ENCODE measurements around the gene DNAJC15.
"Not testable (repeated sequence)": the region's sequence is repeated elsewhere in the genome, so short reads cannot be mapped to it uniquely, and the experiment has no call there.

Gene DNAJC15

DNA sequence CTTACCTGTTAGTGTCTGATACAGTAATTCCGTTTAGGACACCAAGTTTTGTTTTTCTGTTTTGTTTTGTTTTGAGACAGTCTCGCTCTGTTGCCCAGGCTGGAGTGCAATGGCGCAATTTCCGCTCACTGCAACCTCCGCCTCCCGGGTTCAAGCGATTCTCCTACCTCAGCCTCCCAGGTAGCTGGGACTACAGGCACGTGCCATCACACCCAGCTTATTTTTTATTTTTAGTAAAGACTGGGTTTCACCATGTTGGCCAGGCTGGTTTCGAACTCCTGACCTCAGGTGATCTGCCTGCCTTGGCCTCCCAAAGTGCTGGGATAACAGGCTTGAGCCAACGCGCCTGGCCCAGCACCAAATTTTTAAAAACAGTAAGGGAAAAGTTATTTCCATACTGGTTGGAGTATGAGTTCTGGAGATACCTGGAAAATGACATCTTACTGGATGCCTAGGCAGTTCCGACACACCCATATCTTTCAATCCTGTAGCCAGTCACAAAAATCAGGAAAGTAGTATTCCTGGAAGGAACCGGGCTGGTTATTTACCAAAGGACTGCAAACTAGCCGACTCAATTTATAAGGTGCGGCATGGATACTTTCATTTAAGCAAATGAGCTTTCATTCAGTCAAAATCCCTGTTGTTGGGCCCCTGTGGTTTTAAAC, 32.0 kb upstream of the DNAJC15 start:
- H3K36me3 ChIP-seq (ENCODE audit: insufficient read depth, low read length); H3K9me3 ChIP-seq (replicated peaks; ENCODE audit: low read length); H3K27me3 ChIP-seq (ENCODE audit: control insufficient read depth, insufficient read depth, low read length): not testable (repeated sequence)
- Histone ChIP-seq H3K9ac (ENCODE audit: low read depth, low read length) (peak overlapping the region; percentile 90), H3K4me3 (ENCODE audit: low read length) (peak overlapping the region; percentile 79), H3K4me1 (ENCODE audit: control insufficient read depth, insufficient read depth, low read length) (peaks cover 29% of the 10 kb centered on the region), H3K4me2 (ENCODE audit: low read length) (peak overlapping the region; percentile 92)

DNA sequence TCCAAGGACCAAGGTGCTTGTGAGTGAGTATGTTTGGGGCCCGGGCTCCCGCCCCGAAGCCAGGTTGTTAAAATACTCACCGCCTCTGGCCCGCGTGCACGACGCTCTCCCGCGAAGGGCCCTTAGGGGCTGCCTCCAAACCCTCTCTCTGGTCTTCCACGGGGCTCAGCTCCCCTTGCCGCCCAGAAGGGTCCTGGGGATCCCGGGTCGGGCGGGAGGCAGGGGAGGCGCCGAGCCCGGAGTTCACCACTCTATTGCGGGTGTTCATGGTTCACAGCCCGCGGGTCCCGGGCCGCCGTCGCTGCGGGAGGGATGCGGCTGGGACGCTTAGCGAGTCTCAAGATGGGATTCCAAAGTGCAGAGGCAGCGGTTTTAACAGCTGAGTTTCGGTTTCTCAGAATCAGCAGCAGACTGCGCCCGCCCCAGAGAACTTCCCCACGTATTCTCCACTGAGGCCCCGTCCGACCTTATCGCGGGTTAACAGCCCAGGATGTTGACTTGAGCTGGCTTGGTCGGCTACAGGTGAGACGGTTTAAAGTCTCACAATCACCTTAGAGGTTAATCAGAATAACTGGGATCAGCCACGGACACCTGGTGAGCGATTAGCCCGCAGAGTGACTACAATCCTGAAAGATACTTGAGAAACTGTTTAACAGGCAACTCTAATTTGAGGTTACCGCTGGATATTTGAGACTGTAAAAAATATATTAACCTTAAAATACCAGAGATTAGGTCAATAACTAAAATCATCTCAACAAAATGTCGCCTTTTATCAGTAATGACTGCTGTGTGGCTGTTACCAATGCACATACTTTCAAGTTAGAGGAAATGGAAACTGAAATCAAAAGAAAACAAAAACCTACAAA, 31.3 kb upstream of the DNAJC15 start, which contains the start of gene EPSTI1:
TSS of gene EPSTI1 (minus strand) at position 344 of the 866 bp plus-strand sequence. CDS start at position 268, 76 bp downstream.
- peak within 1 kb of the TSS; percentile 92 for H3K4me2 ChIP-seq (ENCODE audit: low read length)
- no peaks in the 10 kb centered on the region for H3K9me3 ChIP-seq (replicated peaks; ENCODE audit: low read length)
- peaks cover 35% of the 10 kb centered on the region for H3K4me1 ChIP-seq (ENCODE audit: control insufficient read depth, insufficient read depth, low read length)
- peak within 1 kb of the TSS; percentile 90 for H3K9ac ChIP-seq (ENCODE audit: low read depth, low read length)
- H3K36me3 ChIP-seq (ENCODE audit: insufficient read depth, low read length), result no peaks in the 10 kb centered on the region
- no peaks in the 10 kb centered on the region for H3K27me3 ChIP-seq (ENCODE audit: control insufficient read depth, insufficient read depth, low read length)
- H3K4me3 ChIP-seq (ENCODE audit: low read length), result peak within 1 kb of the TSS; percentile 79

- H3K4me1 ChIP-seq (ENCODE audit: control insufficient read depth, insufficient read depth, low read length), result peaks cover 41% of the 10 kb centered on the region
- H3K9ac ChIP-seq (ENCODE audit: low read depth, low read length), result peak overlapping the region; percentile 90
- peak overlapping the region; percentile 92 for H3K4me2 ChIP-seq (ENCODE audit: low read length)
- H3K27me3 ChIP-seq (ENCODE audit: control insufficient read depth, insufficient read depth, low read length), result no peaks in the 10 kb centered on the region
- no peaks in the 10 kb centered on the region for H3K36me3 ChIP-seq (ENCODE audit: insufficient read depth, low read length)
- peak overlapping the region; percentile 79 for H3K4me3 ChIP-seq (ENCODE audit: low read length)
- no peaks in the 10 kb centered on the region for H3K9me3 ChIP-seq (replicated peaks; ENCODE audit: low read length)
These were observed 30.6 kb upstream of the DNAJC15 start for GRCh38 chr13:42992764-42993122.

DNA sequence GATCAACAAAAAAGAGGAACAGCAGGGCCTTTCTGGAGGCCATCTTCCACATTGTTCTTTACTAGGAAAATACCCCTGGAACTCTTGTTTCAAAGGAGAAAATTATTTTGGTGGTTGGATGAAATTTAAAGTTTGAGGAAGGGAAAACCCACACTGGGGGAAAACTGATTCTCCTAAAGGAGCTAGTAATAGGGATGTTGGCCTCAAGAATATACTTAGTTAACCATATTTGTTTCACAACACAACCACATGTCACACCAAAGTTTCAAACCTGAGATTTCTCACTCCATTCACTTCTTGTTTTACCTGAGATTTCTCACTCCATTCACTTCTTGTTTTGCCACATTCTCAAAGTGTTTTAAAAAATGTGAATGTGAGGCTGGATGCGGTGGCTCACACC, 28.5 kb upstream of the DNAJC15 start:
- H3K9ac ChIP-seq (ENCODE audit: low read depth, low read length), result no peak overlapping the region
- no peaks in the 10 kb centered on the region for H3K9me3 ChIP-seq (replicated peaks; ENCODE audit: low read length)
- H3K36me3 ChIP-seq (ENCODE audit: insufficient read depth, low read length), result no peaks in the 10 kb centered on the region
- H3K27me3 ChIP-seq (ENCODE audit: control insufficient read depth, insufficient read depth, low read length), result no peaks in the 10 kb centered on the region
- peaks cover 44% of the 10 kb centered on the region for H3K4me1 ChIP-seq (ENCODE audit: control insufficient read depth, insufficient read depth, low read length)
- H3K4me3 ChIP-seq (ENCODE audit: low read length), result no peak overlapping the region
- H3K4me2 ChIP-seq (ENCODE audit: low read length), result no peak overlapping the region

DNA sequence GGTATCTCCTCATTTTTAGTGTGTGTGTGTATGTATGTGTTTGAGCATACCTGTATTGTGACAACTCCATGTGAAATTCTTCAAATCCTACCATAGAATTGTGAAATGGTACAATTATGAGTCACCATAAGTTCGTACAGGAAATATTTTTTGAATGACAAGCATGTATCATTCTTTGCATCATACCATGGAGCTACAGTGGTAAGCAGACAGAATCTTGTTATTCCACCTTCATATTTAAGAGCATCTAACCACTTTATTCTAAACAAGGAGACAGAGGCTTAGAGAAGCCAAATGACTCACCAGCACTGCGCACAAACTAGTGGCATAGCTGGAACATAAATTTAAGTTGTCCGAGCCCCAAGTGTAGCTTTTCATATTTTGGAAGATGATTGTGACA, 26.8 kb upstream of the DNAJC15 start:
- peak overlapping the region; percentile 80 for H3K9ac ChIP-seq (ENCODE audit: low read depth, low read length)
- H3K4me1 ChIP-seq (ENCODE audit: control insufficient read depth, insufficient read depth, low read length), result peaks cover 41% of the 10 kb centered on the region
- H3K4me3 ChIP-seq (ENCODE audit: low read length), result no peak overlapping the region
- no peaks in the 10 kb centered on the region for H3K27me3 ChIP-seq (ENCODE audit: control insufficient read depth, insufficient read depth, low read length)
- H3K9me3 ChIP-seq (replicated peaks; ENCODE audit: low read length), result no peaks in the 10 kb centered on the region
- peak overlapping the region; percentile 58 for H3K4me2 ChIP-seq (ENCODE audit: low read length)
- no peaks in the 10 kb centered on the region for H3K36me3 ChIP-seq (ENCODE audit: insufficient read depth, low read length)

DNA sequence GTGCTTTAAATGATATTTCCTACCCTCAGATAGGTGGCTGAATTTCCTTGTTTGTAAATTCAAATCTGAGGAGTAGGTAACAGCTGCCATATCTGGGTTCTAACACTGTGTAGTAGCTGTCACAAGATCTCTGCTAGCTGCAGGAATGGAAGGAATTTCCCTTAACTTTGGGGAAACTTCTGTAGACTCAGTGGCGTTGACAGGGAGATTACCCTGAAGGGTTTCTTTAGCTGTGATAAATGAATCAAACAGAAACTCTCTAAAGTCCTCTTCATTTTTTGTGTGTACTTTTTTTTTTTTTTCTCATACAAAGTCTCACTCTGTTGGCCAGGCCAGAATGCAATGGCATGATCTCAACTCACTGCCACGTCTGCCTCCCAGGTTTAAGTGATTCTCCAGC, 26.0 kb upstream of the DNAJC15 start:
- Histone ChIP-seq H3K4me3 (ENCODE audit: low read length) (peak overlapping the region; percentile 18), H3K27me3 (ENCODE audit: control insufficient read depth, insufficient read depth, low read length) (no peaks in the 10 kb centered on the region), H3K36me3 (ENCODE audit: insufficient read depth, low read length) (no peaks in the 10 kb centered on the region), H3K9me3 (replicated peaks; ENCODE audit: low read length) (no peaks in the 10 kb centered on the region), H3K4me2 (ENCODE audit: low read length) (peak overlapping the region; percentile 58), H3K9ac (ENCODE audit: low read depth, low read length) (peak overlapping the region; percentile 80), H3K4me1 (ENCODE audit: control insufficient read depth, insufficient read depth, low read length) (peaks cover 41% of the 10 kb centered on the region)

DNA sequence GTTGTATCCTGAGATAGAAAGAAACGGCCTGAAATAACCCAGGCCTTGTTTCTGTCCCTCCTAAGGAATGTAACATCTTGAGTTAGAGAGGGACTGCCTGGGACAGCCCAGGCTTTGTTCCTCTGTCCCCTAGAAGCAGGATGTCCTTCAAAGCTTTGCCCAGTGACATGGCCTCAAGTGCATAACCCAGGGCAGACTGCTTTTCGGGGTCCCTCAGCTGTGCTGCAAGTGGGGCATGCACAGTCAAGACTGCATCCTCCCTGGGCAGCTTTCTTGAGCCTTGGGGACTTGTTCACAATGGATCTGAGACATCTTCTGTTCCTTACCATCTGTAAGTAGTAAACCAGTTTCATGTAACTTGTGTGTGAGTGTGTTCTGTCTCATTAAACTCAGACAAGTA, 23.9 kb upstream of the DNAJC15 start:
- H3K4me1 ChIP-seq (ENCODE audit: control insufficient read depth, insufficient read depth, low read length), result peaks cover 46% of the 10 kb centered on the region

DNA sequence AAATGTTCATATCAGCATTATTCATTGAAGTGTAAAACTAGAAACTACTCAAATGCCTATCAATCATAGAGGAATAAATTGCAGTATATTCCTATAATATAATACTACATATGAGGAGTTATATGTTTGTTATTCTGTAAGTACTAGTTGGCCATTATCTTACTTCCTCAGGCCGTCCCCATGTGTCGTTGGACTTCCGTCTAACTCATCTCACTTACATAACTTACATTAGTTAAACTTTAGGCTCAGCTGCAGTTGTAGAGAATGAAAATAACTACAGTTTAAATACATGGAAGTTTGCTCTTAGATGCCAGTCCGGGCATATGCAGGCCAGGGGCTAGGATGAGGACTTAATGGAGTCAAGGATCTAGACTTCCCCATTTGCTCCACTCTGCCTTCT, 22.7 kb upstream of the DNAJC15 start:
- Histone ChIP-seq H3K36me3 (ENCODE audit: insufficient read depth, low read length) (no peaks in the 10 kb centered on the region), H3K4me2 (ENCODE audit: low read length) (no peak overlapping the region), H3K4me1 (ENCODE audit: control insufficient read depth, insufficient read depth, low read length) (peaks cover 56% of the 10 kb centered on the region), H3K27me3 (ENCODE audit: control insufficient read depth, insufficient read depth, low read length) (no peaks in the 10 kb centered on the region), H3K9me3 (replicated peaks; ENCODE audit: low read length) (no peaks in the 10 kb centered on the region), H3K4me3 (ENCODE audit: low read length) (no peak overlapping the region), H3K9ac (ENCODE audit: low read depth, low read length) (no peak overlapping the region)

More for the DNA sequence above, 23.9 kb upstream of the DNAJC15 start:
- H3K9me3 ChIP-seq (replicated peaks; ENCODE audit: low read length), result no peaks in the 10 kb centered on the region
- H3K36me3 ChIP-seq (ENCODE audit: insufficient read depth, low read length), result no peaks in the 10 kb centered on the region
- no peak overlapping the region for H3K4me3 ChIP-seq (ENCODE audit: low read length)
- no peak overlapping the region for H3K4me2 ChIP-seq (ENCODE audit: low read length)
- H3K27me3 ChIP-seq (ENCODE audit: control insufficient read depth, insufficient read depth, low read length), result no peaks in the 10 kb centered on the region
- no peak overlapping the region for H3K9ac ChIP-seq (ENCODE audit: low read depth, low read length)

DNA sequence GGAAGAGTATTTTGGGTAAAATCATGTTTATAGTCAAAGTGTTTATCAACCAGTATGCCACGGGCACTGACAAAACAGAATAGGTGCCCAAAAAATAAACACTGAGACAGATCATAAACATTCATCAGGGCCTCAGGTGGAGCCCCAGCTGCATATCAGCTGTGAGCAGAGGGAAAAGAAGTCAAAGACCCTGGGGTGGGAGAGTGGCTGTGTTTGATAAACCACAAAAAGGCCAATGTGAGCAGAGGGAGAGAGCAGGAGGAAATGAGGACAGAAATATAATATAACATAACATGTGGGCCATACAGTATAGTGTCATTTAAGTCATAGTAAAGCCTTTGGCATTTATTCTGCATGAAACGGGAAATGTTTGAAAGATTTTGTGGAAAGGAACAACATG, 21.4 kb upstream of the DNAJC15 start:
- no peak overlapping the region for H3K4me3 ChIP-seq (ENCODE audit: low read length)
- H3K4me1 ChIP-seq (ENCODE audit: control insufficient read depth, insufficient read depth, low read length), result peaks cover 58% of the 10 kb centered on the region
- H3K4me2 ChIP-seq (ENCODE audit: low read length), result no peak overlapping the region
- H3K27me3 ChIP-seq (ENCODE audit: control insufficient read depth, insufficient read depth, low read length), result no peaks in the 10 kb centered on the region
- H3K9ac ChIP-seq (ENCODE audit: low read depth, low read length), result no peak overlapping the region
- H3K9me3 ChIP-seq (replicated peaks; ENCODE audit: low read length), result no peaks in the 10 kb centered on the region
- no peaks in the 10 kb centered on the region for H3K36me3 ChIP-seq (ENCODE audit: insufficient read depth, low read length)

DNA sequence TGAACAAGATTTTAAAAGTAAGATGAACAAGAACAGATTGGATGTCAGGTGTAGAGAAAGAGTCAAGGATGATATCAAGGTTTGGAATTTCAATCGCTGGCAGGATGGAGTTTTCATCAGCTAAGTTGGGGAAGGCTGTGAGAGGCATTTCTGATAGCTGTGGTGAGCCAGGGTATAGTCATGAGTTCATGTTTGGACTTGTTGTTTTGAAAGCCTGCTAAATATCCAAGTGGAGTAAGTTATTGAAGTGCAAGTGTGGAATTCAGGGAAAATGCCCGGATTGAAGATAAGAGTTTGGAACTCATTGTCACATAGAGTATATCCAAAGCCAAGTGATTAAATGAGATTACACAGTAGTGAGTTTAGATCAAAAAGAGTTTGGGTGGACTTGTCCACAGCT, 20.4 kb upstream of the DNAJC15 start:
- Histone ChIP-seq H3K9me3 (replicated peaks; ENCODE audit: low read length) (no peaks in the 10 kb centered on the region), H3K4me1 (ENCODE audit: control insufficient read depth, insufficient read depth, low read length) (peaks cover 57% of the 10 kb centered on the region), H3K27me3 (ENCODE audit: control insufficient read depth, insufficient read depth, low read length) (no peaks in the 10 kb centered on the region), H3K4me2 (ENCODE audit: low read length) (no peak overlapping the region), H3K36me3 (ENCODE audit: insufficient read depth, low read length) (no peaks in the 10 kb centered on the region), H3K4me3 (ENCODE audit: low read length) (no peak overlapping the region), H3K9ac (ENCODE audit: low read depth, low read length) (peak overlapping the region; percentile 18)

DNA sequence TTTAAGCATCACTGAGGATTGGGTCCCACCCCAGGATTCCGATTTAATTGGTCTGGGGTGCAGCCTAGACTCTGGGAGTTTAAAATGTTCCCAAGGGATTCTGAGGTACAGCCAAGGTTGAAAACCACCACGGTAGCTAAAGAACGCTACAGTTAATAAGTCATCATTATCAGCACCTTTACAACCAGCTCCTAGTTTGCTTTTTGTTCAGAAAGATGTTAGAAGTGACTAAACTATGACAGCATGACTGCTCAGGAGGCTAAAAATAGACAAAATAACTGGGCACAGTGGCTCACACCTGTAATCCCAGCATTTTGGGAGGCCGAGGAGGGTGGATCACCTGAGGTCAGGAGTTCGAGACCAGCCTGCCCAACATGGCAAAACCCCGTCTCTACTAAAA, 19.7 kb upstream of the DNAJC15 start:
- Histone ChIP-seq H3K27me3 (ENCODE audit: control insufficient read depth, insufficient read depth, low read length) (no peaks in the 10 kb centered on the region), H3K9ac (ENCODE audit: low read depth, low read length) (no peak overlapping the region), H3K9me3 (replicated peaks; ENCODE audit: low read length) (no peaks in the 10 kb centered on the region), H3K36me3 (ENCODE audit: insufficient read depth, low read length) (no peaks in the 10 kb centered on the region), H3K4me2 (ENCODE audit: low read length) (no peak overlapping the region), H3K4me1 (ENCODE audit: control insufficient read depth, insufficient read depth, low read length) (peaks cover 64% of the 10 kb centered on the region), H3K4me3 (ENCODE audit: low read length) (no peak overlapping the region)

Data from skeletal muscle satellite cell (primary cell).